ENCODE data around the gene TMEM184B. TPM values are rescaled to one million over a fixed set of nuclear protein-coding genes. Genes with fewer than 3 reads are reported as not detected.

TMEM184B gene
- total and polyA plus RNA-seq, 2 experiments from 2014 or later = 42.2 to 95.1 TPM

DNA sequence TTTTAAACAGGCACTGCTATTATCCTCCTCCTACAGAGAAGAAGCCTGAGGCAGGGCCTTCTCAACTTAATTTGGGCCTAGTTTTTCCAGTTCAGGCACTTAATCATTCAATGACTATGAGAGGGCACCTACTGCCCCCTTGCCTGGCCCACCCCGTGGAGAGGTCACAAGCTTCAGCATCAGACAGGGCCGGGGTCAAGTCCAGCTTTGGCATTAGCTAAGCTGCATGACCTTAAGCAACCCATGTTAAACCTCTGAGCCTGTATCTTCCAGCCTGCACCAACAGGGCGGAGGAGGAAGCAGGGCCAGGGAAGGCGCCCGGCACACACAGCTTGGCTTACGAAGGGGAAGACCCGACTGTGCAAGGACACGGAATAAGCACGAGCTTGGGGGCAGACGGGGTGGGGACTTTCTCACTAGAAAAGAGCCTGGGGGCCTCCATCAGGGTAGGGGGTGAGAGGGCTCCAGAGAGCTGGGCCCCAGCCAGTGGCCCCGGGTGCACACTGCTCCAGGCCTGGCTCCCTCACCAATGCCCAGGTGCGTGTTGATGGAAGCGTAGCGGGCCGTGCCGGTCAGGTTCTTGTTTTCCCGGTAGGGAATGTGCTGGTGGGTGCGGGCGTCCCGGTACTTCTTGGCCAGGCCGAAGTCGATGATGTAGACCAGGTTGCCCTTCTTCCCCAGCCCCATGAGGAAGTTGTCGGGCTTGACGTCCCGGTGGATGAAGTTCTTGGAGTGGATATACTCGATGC is 27.6 kb upstream of the TMEM184B start (continued):
- no peak for TF ChIP-seq CREB1 (CRISPR knock-in tag; IDR thresholded peaks at IDR 0.05; ENCODE audit: low read depth)
- no peak for TF ChIP-seq ZNF331 (CRISPR knock-in tag; IDR thresholded peaks at IDR 0.05; ENCODE audit: low read depth)
- TF ChIP-seq EZH2 (IDR thresholded peaks at IDR 0.05; ENCODE audit: low read depth, unreplicated experiment) = no peak

DNA sequence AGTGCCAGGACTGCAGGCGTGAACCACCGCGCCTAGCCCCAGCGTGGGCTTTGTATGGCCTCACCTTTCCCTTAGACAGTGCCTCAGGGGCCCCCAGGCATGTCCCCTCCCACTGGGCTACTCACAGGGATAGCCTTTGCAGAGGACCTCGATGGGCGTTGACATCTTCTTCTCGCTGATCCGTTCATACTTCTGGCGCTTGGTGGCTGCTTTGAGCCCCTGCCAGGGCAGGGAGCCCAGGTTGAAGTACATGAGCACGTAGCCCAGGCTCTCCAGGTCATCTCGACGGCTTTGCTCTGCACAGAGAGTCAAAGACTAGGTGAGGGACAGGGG is 26.9 kb upstream of the TMEM184B start:
- no peak for ATAC-seq
- DNase-seq (ENCODE audit: low spot score) = no peak
- Mint-ChIP-seq H3K36me3 (ENCODE audit: low read depth) (peaks cover 97% of the 10 kb centered on the region), H3K4me3 (no peak overlapping the region), H3K4me1 (peaks cover 9% of the 10 kb centered on the region), H3K9me3 (no peaks in the 10 kb centered on the region), H3K27ac (no peak overlapping the region), H3K27me3 (ENCODE audit: insufficient read depth, low read depth, poor library complexity) (peaks cover 11% of the 10 kb centered on the region)
- H3K4me3 ChIP-seq = no peak overlapping the region
- H3K4me1 ChIP-seq (ENCODE audit: insufficient read depth) = 0 out of 2 replicates have a peak, but pooled peaks cover 2% of the 10 kb centered on the region
- peaks cover 51% of the 10 kb centered on the region for H3K79me2 ChIP-seq (replicated peaks; ENCODE audit: insufficient read depth)
- no peaks in the 10 kb centered on the region for H3K9me2 ChIP-seq (ENCODE audit: insufficient read depth)
- H2AFZ ChIP-seq = no peak overlapping the region
- peaks cover 54% of the 10 kb centered on the region for H3K36me3 ChIP-seq (ENCODE audit: insufficient read depth)
- H3K27ac ChIP-seq (ENCODE audit: low read depth) = 0 out of 2 replicates have a peak overlapping the region, but pooled peaks have one; percentile 6
- H3F3A ChIP-seq (replicated peaks; ENCODE audit: low read depth) = peaks cover 47% of the 10 kb centered on the region
- peaks cover 67% of the 10 kb centered on the region for H4K20me1 ChIP-seq (replicated peaks; ENCODE audit: insufficient read depth)
- H3K27me3 ChIP-seq (ENCODE audit: insufficient read depth) = no peaks in the 10 kb centered on the region
- no peak overlapping the region for H3K4me2 ChIP-seq
- TF ChIP-seq NANOG (IDR thresholded peaks at IDR 0.05; ENCODE audit: borderline replicate concordance) = no peak
- no peak; the same call in 1 of the 2 replicates for TF ChIP-seq POLR2AphosphoS5 (IDR thresholded peaks at IDR 0.05; ENCODE audit: low read depth)
- TF ChIP-seq EZH2 (IDR thresholded peaks at IDR 0.05; ENCODE audit: low read depth, unreplicated experiment) = no peak
- no peak for TF ChIP-seq ZNF331 (CRISPR knock-in tag; IDR thresholded peaks at IDR 0.05; ENCODE audit: low read depth)
- TF ChIP-seq ZNF462 (CRISPR knock-in tag; IDR thresholded peaks at IDR 0.05) = no peak
- no peak for TF ChIP-seq REST (IDR thresholded peaks at IDR 0.05; ENCODE audit: unreplicated experiment)
- no peak for TF ChIP-seq STAT1 (IDR thresholded peaks at IDR 0.05; ENCODE audit: unreplicated experiment)
- TF ChIP-seq CTCF (conservative IDR thresholded peaks at IDR 0.05; ENCODE audit: low read depth in 2 of 2) = no peak
- no peak for TF ChIP-seq CREB1 (CRISPR knock-in tag; IDR thresholded peaks at IDR 0.05; ENCODE audit: low read depth)
- no peak for TF ChIP-seq EZH2phosphoT487 (IDR thresholded peaks at IDR 0.05; ENCODE audit: unreplicated experiment)
- TF ChIP-seq, protein P1, sequence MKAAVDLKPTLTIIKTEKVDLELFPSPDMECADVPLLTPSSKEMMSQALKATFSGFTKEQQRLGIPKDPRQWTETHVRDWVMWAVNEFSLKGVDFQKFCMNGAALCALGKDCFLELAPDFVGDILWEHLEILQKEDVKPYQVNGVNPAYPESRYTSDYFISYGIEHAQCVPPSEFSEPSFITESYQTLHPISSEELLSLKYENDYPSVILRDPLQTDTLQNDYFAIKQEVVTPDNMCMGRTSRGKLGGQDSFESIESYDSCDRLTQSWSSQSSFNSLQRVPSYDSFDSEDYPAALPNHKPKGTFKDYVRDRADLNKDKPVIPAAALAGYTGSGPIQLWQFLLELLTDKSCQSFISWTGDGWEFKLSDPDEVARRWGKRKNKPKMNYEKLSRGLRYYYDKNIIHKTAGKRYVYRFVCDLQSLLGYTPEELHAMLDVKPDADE (IDR thresholded peaks at IDR 0.05) = no peak
- TF ChIP-seq ZNF114 (CRISPR knock-in tag; IDR thresholded peaks at IDR 0.05) = no peak

Measured in GM23338 (cell line).